Measurements from ENCODE around the gene CLDND1. TPM values are rescaled to one million over a fixed set of nuclear protein-coding genes. Genes with fewer than 3 reads are reported as not detected.

Gene CLDND1
- total RNA-seq, 1 experiment from 2014 or later, result 87.4 TPM

DNA sequence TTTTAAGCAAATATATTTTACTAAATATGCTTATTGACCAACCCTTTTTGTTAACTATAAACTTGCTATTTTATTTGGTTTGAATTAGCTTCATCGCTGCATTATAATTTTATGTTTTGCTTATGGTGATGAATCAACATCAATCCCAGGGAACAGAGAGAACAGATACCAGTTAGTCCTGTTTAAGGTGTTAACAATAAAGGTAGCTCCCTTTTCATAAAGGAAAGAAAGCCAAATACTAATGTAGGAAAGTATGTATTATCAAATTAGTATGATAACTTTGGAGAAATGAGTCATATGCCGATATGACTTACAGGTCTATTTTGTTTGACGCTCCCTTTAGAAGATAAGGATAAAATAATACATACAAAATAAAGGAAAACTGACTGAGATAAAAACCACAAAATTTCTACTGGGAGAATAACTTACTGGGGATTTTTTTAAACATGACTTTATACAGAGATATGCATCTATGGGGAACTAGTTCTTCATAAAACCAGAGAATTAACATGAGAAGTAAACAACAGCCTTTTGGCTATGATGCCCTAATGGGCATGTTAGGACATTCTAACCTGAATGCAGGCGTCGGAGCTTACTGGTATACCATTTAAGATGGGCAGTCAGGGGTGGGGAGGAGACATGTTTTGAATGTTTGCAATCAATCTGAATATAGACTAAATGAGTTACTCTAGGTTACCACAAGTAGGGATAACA lies 20.7 kb downstream of the CLDND1 start:
- H3K27me3 ChIP-seq (ENCODE audit: low read length), result no peaks in the 10 kb centered on the region
- no peak for DNase-seq
- H3K9me2 ChIP-seq (replicated peaks; ENCODE audit: insufficient read depth, low read length), result no peaks in the 10 kb centered on the region
- no peaks in the 10 kb centered on the region for H3K79me2 ChIP-seq (ENCODE audit: low read length)
- no peak overlapping the region for H3K27ac ChIP-seq (ENCODE audit: low read length)
- H3K36me3 ChIP-seq (ENCODE audit: insufficient read depth, low read length), result no peaks in the 10 kb centered on the region
- H3K4me1 ChIP-seq (ENCODE audit: low read length), result no peaks in the 10 kb centered on the region
- no peaks in the 10 kb centered on the region for H4K20me1 ChIP-seq (ENCODE audit: insufficient read depth, low read depth, low read length)
- no peak overlapping the region for H3K4me2 ChIP-seq (ENCODE audit: low read depth, low read length, poor library complexity, severe bottlenecking)
- H2AFZ ChIP-seq (ENCODE audit: low read length), result no peak overlapping the region
- no peak overlapping the region for H3K4me3 ChIP-seq (ENCODE audit: low read length)
- no peak overlapping the region for H3K9ac ChIP-seq (ENCODE audit: low read length)
- no peaks in the 10 kb centered on the region for H3K9me3 ChIP-seq (ENCODE audit: low read length)

DNA sequence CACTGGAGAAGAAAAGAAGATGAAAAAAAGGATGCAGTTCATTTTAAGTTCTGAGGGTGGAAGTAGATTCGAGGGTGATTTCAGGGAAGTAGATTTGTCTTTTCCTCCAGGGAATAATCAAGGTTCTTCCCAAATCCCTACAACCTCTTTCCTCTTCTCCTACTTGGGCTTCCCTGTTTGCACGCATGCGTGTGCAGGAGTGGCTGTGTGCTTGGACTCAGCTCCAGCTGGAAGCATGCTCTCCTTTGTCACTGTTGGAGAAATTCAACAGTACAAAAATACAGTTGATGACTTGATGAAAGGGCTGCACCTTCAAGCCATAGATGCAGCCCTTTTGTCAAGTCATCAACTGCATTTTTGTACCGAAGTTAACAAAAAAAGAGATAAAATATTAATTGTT lies 21.4 kb downstream of the CLDND1 start:
- Histone ChIP-seq H3K4me3 (ENCODE audit: low read length) (no peak overlapping the region), H3K27ac (ENCODE audit: low read length) (no peak overlapping the region), H3K4me2 (ENCODE audit: low read depth, low read length, poor library complexity, severe bottlenecking) (no peak overlapping the region), H3K36me3 (ENCODE audit: insufficient read depth, low read length) (no peaks in the 10 kb centered on the region), H3K9me2 (replicated peaks; ENCODE audit: insufficient read depth, low read length) (no peaks in the 10 kb centered on the region), H4K20me1 (ENCODE audit: insufficient read depth, low read depth, low read length) (no peaks in the 10 kb centered on the region), H3K27me3 (ENCODE audit: low read length) (no peaks in the 10 kb centered on the region), H3K79me2 (ENCODE audit: low read length) (no peaks in the 10 kb centered on the region), H3K9ac (ENCODE audit: low read length) (no peak overlapping the region), H3K4me1 (ENCODE audit: low read length) (no peaks in the 10 kb centered on the region), H2AFZ (ENCODE audit: low read length) (no peak overlapping the region), H3K9me3 (ENCODE audit: low read length) (no peaks in the 10 kb centered on the region)
- DNase-seq, result no peak

DNA sequence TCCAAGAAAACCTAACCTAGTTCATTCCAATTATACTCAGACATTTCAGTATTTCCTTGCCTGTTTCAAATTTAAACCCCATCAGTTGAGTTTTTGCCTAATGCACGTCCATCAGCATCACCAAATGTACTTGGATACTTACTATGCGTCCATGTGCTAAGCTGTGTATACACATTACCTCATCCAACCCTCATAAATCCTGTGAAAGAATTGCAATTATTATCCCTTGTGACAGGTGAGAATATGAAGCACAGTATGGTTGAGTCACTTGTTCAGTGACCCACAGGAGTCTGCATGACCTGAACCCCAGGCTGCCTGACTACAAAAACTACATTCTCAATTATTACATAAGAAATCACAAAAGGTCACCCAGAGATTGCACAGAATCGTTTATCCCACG lies 22.7 kb downstream of the CLDND1 start:
- no peaks in the 10 kb centered on the region for H3K9me2 ChIP-seq (replicated peaks; ENCODE audit: insufficient read depth, low read length)

DNA sequence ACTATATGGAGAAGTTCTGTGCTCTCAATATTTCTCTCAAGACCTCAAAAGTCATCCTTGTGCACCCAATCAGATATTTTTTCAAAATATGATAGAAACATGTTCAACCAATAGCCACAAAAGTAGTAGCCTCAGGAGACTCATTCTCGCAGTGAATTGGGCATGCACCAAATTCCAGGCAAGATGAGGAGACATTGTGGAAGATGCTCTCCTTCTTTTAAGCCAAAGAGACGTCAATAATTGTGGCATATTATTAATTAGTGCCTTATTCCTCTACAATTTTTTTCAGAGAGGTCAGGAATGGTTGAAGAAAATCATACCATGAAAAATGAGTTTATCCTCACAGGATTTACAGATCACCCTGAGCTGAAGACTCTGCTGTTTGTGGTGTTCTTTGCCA lies 25.3 kb downstream of the CLDND1 start, which contains the start of gene OR5K2:
Gene OR5K2 (plus strand): TSS at position 301 of the 400 bp plus-strand sequence. CDS start 0 bp downstream, at position 301.
- Histone ChIP-seq H3K27me3 (ENCODE audit: low read length) (no peaks in the 10 kb centered on the region), H3K27ac (ENCODE audit: low read length) (no peak within 1 kb of the TSS), H3K36me3 (ENCODE audit: insufficient read depth, low read length) (no peaks in the 10 kb centered on the region), H3K9ac (ENCODE audit: low read length) (no peak within 1 kb of the TSS), H3K79me2 (ENCODE audit: low read length) (no peaks in the 10 kb centered on the region), H2AFZ (ENCODE audit: low read length) (no peak within 1 kb of the TSS), H3K4me3 (ENCODE audit: low read length) (no peak within 1 kb of the TSS), H3K4me1 (ENCODE audit: low read length) (no peaks in the 10 kb centered on the region), H3K9me2 (replicated peaks; ENCODE audit: insufficient read depth, low read length) (no peaks in the 10 kb centered on the region), H3K9me3 (ENCODE audit: low read length) (no peaks in the 10 kb centered on the region), H3K4me2 (ENCODE audit: low read depth, low read length, poor library complexity, severe bottlenecking) (no peak within 1 kb of the TSS), H4K20me1 (ENCODE audit: insufficient read depth, low read depth, low read length) (no peaks in the 10 kb centered on the region)
- DNase-seq, result no peak

More for the DNA sequence above, 22.7 kb downstream of the CLDND1 start:
- no peak for DNase-seq
- no peaks in the 10 kb centered on the region for H4K20me1 ChIP-seq (ENCODE audit: insufficient read depth, low read depth, low read length)
- no peak overlapping the region for H3K4me2 ChIP-seq (ENCODE audit: low read depth, low read length, poor library complexity, severe bottlenecking)
- no peak overlapping the region for H3K27ac ChIP-seq (ENCODE audit: low read length)
- H3K9me3 ChIP-seq (ENCODE audit: low read length), result no peaks in the 10 kb centered on the region
- no peak overlapping the region for H3K9ac ChIP-seq (ENCODE audit: low read length)
- H3K4me1 ChIP-seq (ENCODE audit: low read length), result no peaks in the 10 kb centered on the region
- no peaks in the 10 kb centered on the region for H3K36me3 ChIP-seq (ENCODE audit: insufficient read depth, low read length)
- H3K79me2 ChIP-seq (ENCODE audit: low read length), result no peaks in the 10 kb centered on the region
- no peaks in the 10 kb centered on the region for H3K27me3 ChIP-seq (ENCODE audit: low read length)
- no peak overlapping the region for H2AFZ ChIP-seq (ENCODE audit: low read length)
- H3K4me3 ChIP-seq (ENCODE audit: low read length), result no peak overlapping the region

DNA sequence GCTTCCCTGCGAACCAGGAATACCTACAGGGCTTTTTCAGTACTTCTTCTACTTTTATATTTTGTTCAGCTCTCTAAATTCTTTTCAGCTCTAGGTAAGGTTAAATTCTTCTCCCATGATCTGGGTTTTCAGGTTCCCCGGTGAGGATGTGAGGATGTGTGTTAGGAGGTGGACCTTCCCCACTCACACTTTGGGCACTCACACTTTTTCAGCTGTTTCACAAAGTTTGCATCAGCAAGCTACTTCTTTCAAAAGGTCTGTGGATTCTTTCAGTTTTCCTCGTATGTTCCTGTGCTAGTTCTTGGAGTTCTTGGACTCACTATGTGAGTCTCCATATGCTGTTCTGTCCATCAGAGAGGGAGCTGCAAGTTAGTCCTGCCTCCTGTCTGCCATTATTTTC lies 39.1 kb downstream of the CLDND1 start:
- no peak overlapping the region for H3K4me2 ChIP-seq (ENCODE audit: low read depth, low read length, poor library complexity, severe bottlenecking)
- no peaks in the 10 kb centered on the region for H4K20me1 ChIP-seq (ENCODE audit: insufficient read depth, low read depth, low read length)
- no peaks in the 10 kb centered on the region for H3K27me3 ChIP-seq (ENCODE audit: low read length)
- no peaks in the 10 kb centered on the region for H3K9me2 ChIP-seq (replicated peaks; ENCODE audit: insufficient read depth, low read length)
- no peaks in the 10 kb centered on the region for H3K4me1 ChIP-seq (ENCODE audit: low read length)
- no peaks in the 10 kb centered on the region for H3K9me3 ChIP-seq (ENCODE audit: low read length)
- H3K4me3 ChIP-seq (ENCODE audit: low read length), result no peak overlapping the region
- H3K79me2 ChIP-seq (ENCODE audit: low read length), result no peaks in the 10 kb centered on the region
- H3K36me3 ChIP-seq (ENCODE audit: insufficient read depth, low read length), result no peaks in the 10 kb centered on the region
- DNase-seq, result no peak
- H3K9ac ChIP-seq (ENCODE audit: low read length), result no peak overlapping the region
- no peak overlapping the region for H2AFZ ChIP-seq (ENCODE audit: low read length)
- no peak overlapping the region for H3K27ac ChIP-seq (ENCODE audit: low read length)

DNA sequence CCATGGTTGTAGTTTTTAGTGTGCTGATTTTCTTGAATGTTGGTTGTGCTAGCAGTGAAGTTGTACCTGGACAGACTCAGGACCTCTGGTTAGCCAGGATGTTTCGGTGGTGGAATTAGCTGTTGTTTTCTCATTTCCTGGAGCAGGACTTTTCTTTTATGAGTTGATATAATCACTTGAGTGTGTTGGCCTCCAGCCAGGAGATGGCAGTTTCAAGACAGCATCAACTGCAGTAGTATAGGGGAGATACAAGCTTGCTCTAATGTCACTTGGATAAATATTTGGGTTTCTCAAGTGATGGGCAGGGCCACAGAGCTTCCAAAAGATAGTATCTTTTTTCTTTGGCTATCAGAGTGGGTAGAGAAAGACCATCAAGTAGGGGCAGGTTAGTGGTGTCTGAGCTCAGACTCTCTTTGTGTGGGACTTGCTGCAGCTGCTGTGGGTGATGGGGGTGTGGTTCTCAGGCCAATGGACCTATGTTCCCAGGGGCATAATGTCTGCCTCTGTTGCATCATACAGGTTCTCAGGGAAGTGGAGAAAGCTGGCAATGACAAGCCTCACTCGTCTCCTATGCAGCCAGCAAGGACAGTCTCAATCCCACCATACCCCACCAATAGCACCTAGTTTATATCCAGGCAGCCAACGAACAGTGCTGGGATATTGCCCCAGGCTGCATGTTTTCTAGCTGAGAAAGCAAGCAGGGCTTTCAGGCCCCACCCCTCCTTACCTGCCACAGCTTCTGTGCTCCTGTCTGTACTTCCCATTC lies 39.8 kb downstream of the CLDND1 start:
- H3K4me2 ChIP-seq (ENCODE audit: low read depth, low read length, poor library complexity, severe bottlenecking), result no peak overlapping the region
- no peak overlapping the region for H3K27ac ChIP-seq (ENCODE audit: low read length)
- no peaks in the 10 kb centered on the region for H3K9me2 ChIP-seq (replicated peaks; ENCODE audit: insufficient read depth, low read length)
- H2AFZ ChIP-seq (ENCODE audit: low read length), result no peak overlapping the region
- H3K4me3 ChIP-seq (ENCODE audit: low read length), result no peak overlapping the region
- H3K27me3 ChIP-seq (ENCODE audit: low read length), result no peaks in the 10 kb centered on the region
- no peak overlapping the region for H3K9ac ChIP-seq (ENCODE audit: low read length)
- no peaks in the 10 kb centered on the region for H3K79me2 ChIP-seq (ENCODE audit: low read length)
- H4K20me1 ChIP-seq (ENCODE audit: insufficient read depth, low read depth, low read length), result no peaks in the 10 kb centered on the region
- no peaks in the 10 kb centered on the region for H3K9me3 ChIP-seq (ENCODE audit: low read length)
- H3K4me1 ChIP-seq (ENCODE audit: low read length), result no peaks in the 10 kb centered on the region
- no peak for DNase-seq
- no peaks in the 10 kb centered on the region for H3K36me3 ChIP-seq (ENCODE audit: insufficient read depth, low read length)

Small RNAs within 50 kb of the gene (small RNA-seq; reads per million reads assigned to genes)
- not detected for gene RPL38P4

Other genes starting within 250 kb of the CLDND1 start
- gene OR5H2, start 240.4 kb downstream of the CLDND1 start, total RNA-seq (2014; rRNA removed; shearing (Covaris generic); ENCODE audit: low replicate concordance), result not detected in 2 replicates
- gene OR5K4, start 169.0 kb downstream of the CLDND1 start, total RNA-seq (2014; rRNA removed; shearing (Covaris generic); ENCODE audit: low replicate concordance), result not detected in 2 replicates
- not detected in 2 replicates for gene OR5K3, start 132.2 kb downstream of the CLDND1 start, total RNA-seq (2014; rRNA removed; shearing (Covaris generic); ENCODE audit: low replicate concordance)
- not detected in 2 replicates for gene OR5K1, start 59.7 kb downstream of the CLDND1 start, total RNA-seq (2014; rRNA removed; shearing (Covaris generic); ENCODE audit: low replicate concordance)
- not detected in 2 replicates for gene OR5K2, start 25.2 kb downstream of the CLDND1 start, total RNA-seq (2014; rRNA removed; shearing (Covaris generic); ENCODE audit: low replicate concordance)
- gene GPR15, start 9.1 kb upstream of the CLDND1 start, total RNA-seq (2014; rRNA removed; shearing (Covaris generic); ENCODE audit: low replicate concordance), result not detected in 2 replicates
- 7.8 and 11.6 TPM in 2 replicates for gene CPOX, start 70.7 kb upstream of the CLDND1 start, total RNA-seq (2014; rRNA removed; shearing (Covaris generic); ENCODE audit: low replicate concordance)
- not detected in 2 replicates for gene ST3GAL6, start 240.4 kb upstream of the CLDND1 start, total RNA-seq (2014; rRNA removed; shearing (Covaris generic); ENCODE audit: low replicate concordance)